CD4-positive, alpha-beta memory T cell (primary cell): ENCODE data around the gene ENO1. TPM values are rescaled to one million over a fixed set of nuclear protein-coding genes. Genes with fewer than 3 reads are reported as not detected.
A peak's percentile ranks its signal among the peaks of the same experiment; 100 is the strongest.

ENCODE experiments used
- CTCF ChIA-PET: fragments of 350-600 bp; sonication (Branson Sonifier 250); formaldehyde crosslinking; loops from one replicate; lab custom pipeline; 2021; ENCODE audit warnings: inconsistent platforms; ENCODE audit not compliant: partially characterized antibody; lab: Charles Lee
- POLR2A ChIA-PET: fragments of 350-600 bp; sonication (Branson Sonifier 250); formaldehyde crosslinking; loops from one replicate; lab custom pipeline; 2021; ENCODE audit not compliant: partially characterized antibody; lab: Charles Lee
- DNase-seq, 5 donors: peaks; one replicate each; pipeline versions ENCODE4 v3.0.0 to v3.0.0-alpha.2; 2020 to 2022; ENCODE audit warnings: mixed read lengths in 1 of 5
- H3K27ac ChIP-seq: one replicate; pipeline ENCODE4 v1.7.0; 2013; ENCODE audit warnings: low read depth, low read length
- H3K27me3 ChIP-seq: 2 replicates; pipeline ENCODE4 v1.7.0; 2013; ENCODE audit warnings: mild to moderate bottlenecking, low read length, moderate library complexity; ENCODE audit not compliant: insufficient read depth
- H3K36me3 ChIP-seq: 2 replicates; pipeline ENCODE4 v1.7.0; 2013; ENCODE audit warnings: mild to moderate bottlenecking, low read length, moderate library complexity; ENCODE audit not compliant: insufficient read depth
- H3K4me1 ChIP-seq: 2 replicates; pipeline ENCODE4 v1.7.0; 2013; ENCODE audit warnings: mild to moderate bottlenecking, low read length, moderate library complexity; ENCODE audit not compliant: insufficient read depth
- H3K4me3 ChIP-seq, 2 donors: one replicate each; pipeline ENCODE4 v1.7.0; 2013; ENCODE audit warnings: low read length in 2 of 2, mild to moderate bottlenecking in 1 of 2
- H3K9me3 ChIP-seq, 2 donors: one replicate each; pipeline ENCODE4 v1.7.0; 2013; ENCODE audit warnings: low read length in 2 of 2, control low read depth in 1 of 2; ENCODE audit not compliant: control insufficient read depth in 1 of 2
- H3K27ac Mint-ChIP-seq, 7 donors: one replicate each; pipeline ENCODE4 v1.8.0; 2020 to 2021; ENCODE audit warnings: mixed read lengths in 7 of 7, mild to moderate bottlenecking in 6 of 7, inconsistent platforms in 3 of 7, moderate library complexity in 3 of 7
- H3K27me3 Mint-ChIP-seq, 2 donors: one replicate each; pipeline ENCODE4 v1.8.0; 2020 to 2021; ENCODE audit warnings: mixed read lengths in 2 of 2
- H3K36me3 Mint-ChIP-seq, 2 donors: one replicate each; pipeline ENCODE4 v1.8.0; 2020 to 2021; ENCODE audit warnings: mixed read lengths in 2 of 2, inconsistent platforms in 1 of 2, mild to moderate bottlenecking in 1 of 2
- H3K4me1 Mint-ChIP-seq, 4 donors: one replicate each; pipeline ENCODE4 v1.8.0; 2020 to 2021; ENCODE audit warnings: mixed read lengths in 4 of 4, mild to moderate bottlenecking in 1 of 4
- H3K4me3 Mint-ChIP-seq, 8 donors: one replicate each; pipeline ENCODE4 v1.8.0; 2020 to 2021; ENCODE audit warnings: mixed read lengths in 8 of 8, mild to moderate bottlenecking in 7 of 8, moderate library complexity in 6 of 8, inconsistent platforms in 3 of 8
- H3K9me3 Mint-ChIP-seq, 8 donors: one replicate each; pipeline ENCODE4 v1.8.0; 2020 to 2021; ENCODE audit warnings: mixed read lengths in 8 of 8, mild to moderate bottlenecking in 5 of 8, inconsistent platforms in 3 of 8, moderate library complexity in 1 of 8
- intact Hi-C: fragments of 100-400 bp; cut with micrococcal nuclease; formaldehyde crosslinking; loops from one replicate; pipeline ENCODE4 v1.15.1; 2023
- polyA plus RNA-seq, 2 donors: library from polyadenylated mRNA; unstranded; fragments of 300-500 nt; fragmentation: Illumina TruSeq; gene quantifications; one replicate each; pipeline ENCODE4 v1.2.3, GENCODE V29; 2021
- total RNA-seq, 2 experiments: library from RNA; stranded (reverse); gene quantifications; one replicate each; pipeline ENCODE4 v1.2.3, GENCODE V29; 2021

ENO1 gene
- total and polyA plus RNA-seq, 4 experiments from 2014 or later: 291 to 1,157 (median 688) TPM

DNA sequence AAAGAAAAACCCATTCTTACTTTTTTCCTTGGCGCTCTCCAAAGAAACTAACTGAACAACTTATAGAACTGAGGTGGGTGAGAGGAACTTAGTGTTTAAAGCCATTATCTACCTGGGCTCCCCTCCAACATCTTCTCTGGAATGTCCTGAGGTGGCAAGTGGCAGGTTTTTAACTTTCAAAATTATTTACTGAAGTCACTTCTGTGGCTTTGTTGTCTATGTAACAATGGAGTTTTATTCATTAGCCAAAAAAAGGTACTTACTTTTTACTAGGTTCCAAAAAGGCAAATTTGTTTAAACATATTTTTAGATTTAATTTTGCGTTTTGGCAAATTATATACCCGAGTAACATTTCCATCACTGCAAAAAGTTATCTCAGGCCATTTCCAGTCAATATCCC, 2.4 kb downstream of the ENO1 start:
- peak overlapping the region; percentile 89 for H3K27ac ChIP-seq
- DNase-seq: no peak
- peak overlapping the region in 1 of 2 donors; percentile 94 for H3K4me3 ChIP-seq
- no peaks in the 10 kb centered on the region for H3K27me3 ChIP-seq
- no peaks in the 10 kb centered on the region for H3K9me3 ChIP-seq
- Mint-ChIP-seq H3K27ac (peak overlapping the region; percentile 91 to 98 (median 96)), H3K36me3 (peaks cover 34 to 65% of the 10 kb centered on the region in 2 donors), H3K4me3 (peak overlapping the region; percentile 93 to 97 (median 95)), H3K4me1 (peaks cover 40 to 85% (median 55%) of the 10 kb centered on the region in 4 donors), H3K9me3 (no peaks in the 10 kb centered on the region), H3K27me3 (no peaks in the 10 kb centered on the region)
- intact Hi-C loops: loop anchor here (2.0 to 5.0 kb wide), 2 partner anchors 71 to 551 kb away; no protein-coding TSS in a partner anchor
- H3K4me1 ChIP-seq: peaks cover 68% of the 10 kb centered on the region
- POLR2A ChIA-PET: interaction anchor here (0.6 to 4.0 kb wide), 4 partner anchors 9 to 358 kb away, joined by 3 to 47 read pairs (median 16); no protein-coding TSS in a partner anchor
- CTCF ChIA-PET: interaction anchor here (1.4 to 8.4 kb wide), 3 partner anchors 12 to 26 kb away, joined by 4 to 118 read pairs (median 4); no protein-coding TSS in a partner anchor
- H3K36me3 ChIP-seq: peaks cover 29% of the 10 kb centered on the region

GRCh38 chr1:8875216-8875861, 3.1 kb downstream of the ENO1 start:
- peak overlapping the region; percentile 89 for H3K27ac ChIP-seq
- H3K4me3 ChIP-seq: no peak overlapping the region
- H3K27me3 Mint-ChIP-seq: no peaks in the 10 kb centered on the region
- CTCF ChIA-PET: interaction anchor here (0.7 to 2.3 kb wide), 2 partner anchors 14 to 365 kb away, joined by 3 to 18 read pairs; no protein-coding TSS in a partner anchor
- intact Hi-C loops: loop anchor here (5.0 kb wide), 1 partner anchor 552 kb away; no protein-coding TSS in a partner anchor
- H3K9me3 ChIP-seq: no peaks in the 10 kb centered on the region
- no peaks in the 10 kb centered on the region for H3K27me3 ChIP-seq
- POLR2A ChIA-PET: interaction anchor here (0.7 to 1.3 kb wide), 4 partner anchors 10 to 73 kb away, joined by 3 to 4 read pairs (median 3); no protein-coding TSS in a partner anchor
- H3K4me1 Mint-ChIP-seq: peaks cover 41 to 87% (median 59%) of the 10 kb centered on the region in 4 donors
- peak overlapping the region; percentile 57 to 97 (median 95) for H3K4me3 Mint-ChIP-seq
- H3K9me3 Mint-ChIP-seq: no peaks in the 10 kb centered on the region
- peaks cover 41 to 73% of the 10 kb centered on the region in 2 donors for H3K36me3 Mint-ChIP-seq
- H3K4me1 ChIP-seq: peaks cover 66% of the 10 kb centered on the region
- H3K36me3 ChIP-seq: peaks cover 36% of the 10 kb centered on the region
- H3K27ac Mint-ChIP-seq: peak overlapping the region; percentile 91 to 98 (median 96)
- DNase-seq: peak in 1 of 5 donors; percentile 58

DNA sequence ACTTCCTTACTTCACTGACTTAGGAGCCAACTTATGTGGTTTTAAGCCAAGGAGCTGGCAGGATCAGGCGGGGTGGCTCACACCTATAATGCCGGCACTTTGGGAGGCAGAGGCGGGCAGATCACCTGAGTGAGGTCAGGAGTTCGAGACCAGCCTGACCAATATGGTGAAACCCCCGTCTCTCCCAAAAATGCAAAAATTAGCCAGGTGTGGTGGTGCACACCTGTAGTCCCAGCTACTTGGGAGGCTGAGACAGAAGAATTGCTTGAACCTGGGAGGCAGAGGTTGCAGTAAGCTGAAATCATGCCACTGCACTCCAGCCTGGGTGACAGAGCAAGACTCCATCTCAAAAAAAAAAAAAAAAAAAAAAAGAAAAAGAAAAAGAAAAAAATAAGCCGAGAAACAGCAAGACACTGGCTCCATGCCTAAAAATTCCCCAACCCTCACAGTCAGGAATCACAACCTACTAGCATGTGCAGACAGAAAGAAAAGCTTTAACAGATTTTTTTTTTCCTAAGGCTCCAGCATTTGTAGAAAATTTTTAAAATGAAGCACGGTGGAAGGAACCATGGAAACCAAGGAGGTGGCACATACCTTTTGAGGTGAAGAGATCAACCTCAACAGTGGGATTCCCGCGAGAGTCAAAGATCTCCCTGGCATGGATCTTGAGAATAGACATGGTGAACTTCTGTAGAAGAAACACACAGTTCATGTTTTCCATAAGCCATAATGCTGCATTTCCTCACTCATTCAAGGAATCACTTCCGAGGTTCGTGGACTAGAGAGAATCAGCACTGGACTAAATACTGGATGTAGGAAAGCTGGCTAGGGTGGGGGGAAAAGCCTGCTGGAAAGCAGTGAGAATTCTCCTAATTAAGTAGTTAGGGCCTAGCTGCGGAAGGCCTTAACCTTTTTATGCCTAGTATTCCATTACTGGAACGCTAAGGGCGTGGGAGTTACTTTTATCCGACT, 4.0 kb downstream of the ENO1 start:
- Mint-ChIP-seq H3K4me1 (peaks cover 37 to 82% (median 56%) of the 10 kb centered on the region in 4 donors), H3K4me3 (peak overlapping the region in 7 of 8 donors; percentile 68 to 97 (median 95)), H3K27me3 (no peaks in the 10 kb centered on the region), H3K9me3 (no peaks in the 10 kb centered on the region), H3K36me3 (peaks cover 49 to 81% of the 10 kb centered on the region in 2 donors), H3K27ac (peak overlapping the region; percentile 91 to 98 (median 96))
- ChIA-PET CTCF (interaction anchor here (1.1 to 2.3 kb wide), 3 partner anchors 11 to 26 kb away, joined by 3 to 18 read pairs (median 6); no protein-coding TSS in a partner anchor), POLR2A (interaction anchor here (0.7 to 1.3 kb wide), 8 partner anchors 9 to 73 kb away, joined by 3 to 5 read pairs (median 3); partner anchors contain the start of gene RERE)
- H3K27ac ChIP-seq: peak overlapping the region; percentile 89
- DNase-seq: no peak
- H3K4me3 ChIP-seq: peak overlapping the region in 1 of 2 donors; percentile 12
- H3K36me3 ChIP-seq: peaks cover 45% of the 10 kb centered on the region
- no peaks in the 10 kb centered on the region for H3K9me3 ChIP-seq
- no peaks in the 10 kb centered on the region for H3K27me3 ChIP-seq
- intact Hi-C loops: loop anchor here (5.0 kb wide), 1 partner anchor 553 kb away; no protein-coding TSS in a partner anchor
- H3K4me1 ChIP-seq: peaks cover 58% of the 10 kb centered on the region

DNA sequence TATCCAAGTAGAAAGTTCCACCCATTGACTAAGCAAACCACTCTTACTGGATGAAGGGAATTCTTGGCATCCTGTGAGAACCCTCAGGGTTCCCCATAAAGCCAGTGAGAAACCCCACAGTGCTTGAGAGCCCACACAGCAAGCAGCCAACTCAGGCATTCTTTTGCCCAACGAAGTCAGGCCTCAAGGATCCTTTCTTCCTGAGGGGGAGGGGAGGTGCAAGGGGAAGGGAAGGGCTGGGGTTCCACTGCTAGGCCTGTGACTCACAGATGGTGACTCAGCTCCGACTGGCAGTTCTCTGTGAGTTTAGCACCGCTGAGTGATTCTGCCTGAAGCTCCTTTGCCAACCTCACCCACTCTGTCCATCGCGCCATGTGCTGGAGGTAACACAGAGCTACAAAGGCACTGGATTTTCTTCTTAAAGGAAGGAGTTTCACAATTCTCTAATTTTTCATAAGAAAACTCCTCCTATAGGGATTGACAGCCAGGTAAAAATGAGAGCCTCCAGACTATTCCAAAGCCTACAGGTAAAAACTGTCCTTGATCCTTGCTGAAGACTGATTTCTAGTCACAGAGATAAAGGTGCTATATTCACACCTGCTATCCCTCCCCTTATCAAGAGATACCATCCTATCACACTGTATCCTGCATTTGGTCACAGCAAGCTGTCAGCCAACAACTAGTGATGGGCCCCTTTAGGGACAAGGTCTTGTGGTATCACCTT, 4.8 kb downstream of the ENO1 start:
- intact Hi-C loops: loop anchor here (1.0 kb wide), 1 partner anchor 11 kb away; no protein-coding TSS in a partner anchor
- H3K27me3 Mint-ChIP-seq: no peaks in the 10 kb centered on the region
- ChIA-PET POLR2A (interaction anchor here (0.7 to 1.3 kb wide), 6 partner anchors 8 to 72 kb away, joined by 3 to 5 read pairs (median 3); partner anchors contain the start of gene RERE), CTCF (interaction anchor here (1.1 to 2.3 kb wide), 3 partner anchors 10 to 25 kb away, joined by 3 to 18 read pairs (median 6); no protein-coding TSS in a partner anchor)
- H3K4me3 Mint-ChIP-seq: peak overlapping the region in 6 of 8 donors; percentile 25 to 69 (median 42)
- peaks cover 56 to 85% of the 10 kb centered on the region in 2 donors for H3K36me3 Mint-ChIP-seq
- H3K9me3 Mint-ChIP-seq: no peaks in the 10 kb centered on the region
- Histone ChIP-seq H3K4me1 (peaks cover 55% of the 10 kb centered on the region), H3K36me3 (peaks cover 51% of the 10 kb centered on the region), H3K9me3 (no peaks in the 10 kb centered on the region), H3K27me3 (no peaks in the 10 kb centered on the region), H3K27ac (peak overlapping the region; percentile 47), H3K4me3 (no peak overlapping the region)
- peak in 3 of 5 donors; percentile 13 to 89 (median 20) for DNase-seq
- H3K27ac Mint-ChIP-seq: peak overlapping the region; percentile 66 to 90 (median 77)
- peaks cover 38 to 81% (median 56%) of the 10 kb centered on the region in 4 donors for H3K4me1 Mint-ChIP-seq

GRCh38 chr1:8873001-8873400, 5.5 kb downstream of the ENO1 start:
- CTCF ChIA-PET: interaction anchor here (1.1 to 2.3 kb wide), 4 partner anchors 9 to 24 kb away, joined by 3 to 18 read pairs (median 7); no protein-coding TSS in a partner anchor
- Mint-ChIP-seq H3K36me3 (peaks cover 57 to 86% of the 10 kb centered on the region in 2 donors), H3K4me3 (peak overlapping the region in 2 of 8 donors; percentile 46 to 69), H3K4me1 (peaks cover 38 to 76% (median 56%) of the 10 kb centered on the region in 4 donors), H3K27ac (peak overlapping the region; percentile 66 to 90 (median 77)), H3K9me3 (no peaks in the 10 kb centered on the region), H3K27me3 (no peaks in the 10 kb centered on the region)
- no peak for DNase-seq
- H3K9me3 ChIP-seq: no peaks in the 10 kb centered on the region
- intact Hi-C loops: loop anchor here (1.0 kb wide), 1 partner anchor 11 kb away; no protein-coding TSS in a partner anchor
- POLR2A ChIA-PET: no interaction called here
- peaks cover 55% of the 10 kb centered on the region for H3K4me1 ChIP-seq
- H3K27me3 ChIP-seq: no peaks in the 10 kb centered on the region
- peaks cover 55% of the 10 kb centered on the region for H3K36me3 ChIP-seq
- H3K4me3 ChIP-seq: no peak overlapping the region
- peak overlapping the region; percentile 47 for H3K27ac ChIP-seq

DNA sequence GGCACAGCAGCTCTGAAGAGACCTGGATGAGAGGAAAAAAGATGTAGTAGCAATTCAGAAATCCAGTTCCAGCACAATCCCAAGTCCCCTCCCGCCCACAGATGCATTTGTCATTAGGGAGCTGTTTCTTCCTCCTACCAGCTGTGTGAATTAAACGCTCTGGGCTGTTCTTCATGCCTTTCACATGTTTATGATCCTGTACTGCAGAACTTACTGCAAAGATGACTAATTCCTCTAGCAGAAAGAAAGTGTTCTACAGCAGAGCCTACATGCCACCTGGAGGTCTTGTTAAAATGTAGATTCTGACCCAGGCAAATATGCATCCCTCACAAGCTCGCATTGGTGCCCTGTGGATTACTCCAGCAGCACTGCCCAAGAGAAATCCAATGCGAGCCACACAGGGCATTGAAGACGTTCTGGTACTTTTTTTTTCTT, 6.5 kb downstream of the ENO1 start:
- Histone ChIP-seq H3K27ac (no peak overlapping the region), H3K9me3 (no peaks in the 10 kb centered on the region), H3K4me3 (no peak overlapping the region), H3K36me3 (peaks cover 64% of the 10 kb centered on the region), H3K27me3 (no peaks in the 10 kb centered on the region), H3K4me1 (peaks cover 52% of the 10 kb centered on the region)
- no peak overlapping the region for H3K4me3 Mint-ChIP-seq
- DNase-seq: no peak
- ChIA-PET POLR2A (interaction anchor here (0.7 kb wide), 1 partner anchor 10 kb away, joined by 3 read pairs; no protein-coding TSS in a partner anchor), CTCF (interaction anchor here (0.9 to 1.6 kb wide), 2 partner anchors 10 to 12 kb away, joined by 3 to 8 read pairs; no protein-coding TSS in a partner anchor)
- intact Hi-C loops: no loop called here
- no peaks in the 10 kb centered on the region for H3K9me3 Mint-ChIP-seq
- peak overlapping the region in 6 of 7 donors; percentile 15 to 85 (median 30) for H3K27ac Mint-ChIP-seq
- peaks cover 65 to 91% of the 10 kb centered on the region in 2 donors for H3K36me3 Mint-ChIP-seq
- no peaks in the 10 kb centered on the region for H3K27me3 Mint-ChIP-seq
- H3K4me1 Mint-ChIP-seq: peaks cover 39 to 71% (median 56%) of the 10 kb centered on the region in 4 donors
